Natural killer cell (primary cell): ENCODE measurements around the gene GPR18. TPM values are rescaled to one million over a fixed set of nuclear protein-coding genes. Genes with fewer than 3 reads are reported as not detected.
A peak's percentile ranks its signal among the peaks of the same experiment; 100 is the strongest.

Source experiments
- ATAC-seq, 3 donors: fragments of 150-1000 bp in 2 of 3; fragments of 200-7000 bp in 1 of 3; cut with Tn5 transposase; 1 replicate in 1 of 3; 2 replicates in 2 of 3; pipeline ENCODE4 v1.10.0; 2021; ENCODE audit warnings: mild to moderate bottlenecking in 2 of 3, moderate library complexity in 2 of 3
- DNase-seq, 2 donors: peaks; one replicate each; pipeline versions ENCODE4 v3.0.0 to v3.0.0-alpha.2; 2013 to 2021; ENCODE audit warnings: mixed read lengths in 1 of 2
- H3K27ac ChIP-seq: one replicate; pipeline ENCODE4 v1.5.1; 2013; ENCODE audit warnings: mild to moderate bottlenecking, low read length
- H3K27me3 ChIP-seq: one replicate; pipeline ENCODE4 v1.6.1; 2013; ENCODE audit warnings: low read length; ENCODE audit not compliant: control insufficient read depth, insufficient read depth
- H3K36me3 ChIP-seq: one replicate; pipeline ENCODE4 v1.6.1; 2013; ENCODE audit warnings: low read length; ENCODE audit not compliant: control insufficient read depth, insufficient read depth
- H3K4me1 ChIP-seq: one replicate; pipeline ENCODE4 v1.6.1; 2013; ENCODE audit warnings: low read length; ENCODE audit not compliant: control insufficient read depth, insufficient read depth
- H3K4me3 ChIP-seq: one replicate; pipeline ENCODE4 v1.5.1; 2013; ENCODE audit warnings: low read length
- H3K9me3 ChIP-seq: one replicate; pipeline ENCODE4 v1.6.1; 2013; ENCODE audit warnings: low read length; ENCODE audit not compliant: control insufficient read depth, insufficient read depth
- H3K27ac Mint-ChIP-seq, 2 donors: one replicate each; pipeline ENCODE4 v1.8.0; 2022; ENCODE audit warnings: mild to moderate bottlenecking in 2 of 2, mixed read lengths in 2 of 2, moderate library complexity in 1 of 2
- H3K27me3 Mint-ChIP-seq, 2 donors: one replicate each; pipeline ENCODE4 v1.8.0; 2022; ENCODE audit warnings: low read depth in 2 of 2, mixed read lengths in 2 of 2
- H3K36me3 Mint-ChIP-seq: one replicate; pipeline ENCODE4 v1.8.0; 2022; ENCODE audit warnings: mixed read lengths
- H3K4me1 Mint-ChIP-seq, 2 donors: one replicate each; pipeline ENCODE4 v1.8.0; 2022; ENCODE audit warnings: mixed read lengths in 2 of 2
- H3K4me3 Mint-ChIP-seq: one replicate; pipeline ENCODE4 v1.8.0; 2022; ENCODE audit warnings: mild to moderate bottlenecking, moderate library complexity, mixed read lengths
- H3K9me3 Mint-ChIP-seq, 2 donors: one replicate each; pipeline ENCODE4 v1.8.0; 2022; ENCODE audit warnings: mixed read lengths in 2 of 2
- WGBS: methylation state at CpG from one replicate; pipeline ENCODE4 v1.1.7; 2013; ENCODE audit warnings: missing lambda C conversion rate; ENCODE audit not compliant: insufficient coverage; 5-methylcytosine and 5-hydroxymethylcytosine counted together
- intact Hi-C: fragments of 100-400 bp; cut with micrococcal nuclease; formaldehyde crosslinking; loops from one replicate; pipeline ENCODE4 v1.14.2; 2022
- total RNA-seq, 4 donors: library from RNA; stranded (reverse); fragments of 120-200 nt in 1 of 4; gene quantifications; one replicate each; pipeline versions ENCODE4 v1.2.3 to v1.2.4, GENCODE V29; 2013 to 2022
- TF ChIP-seq, protein P1 (sequence below): fragments of 200-600 bp; IDR thresholded peaks from one replicate; pipeline ENCODE4 v1.8.0; 2022; ENCODE audit warnings: antibody characterized with exemption

The GPR18 gene
- total RNA-seq, 3 donors from 2014 or later (not counting 1 experiment from before 2014, with no cell fraction given): 11.4 to 41.7 (median 25.5) TPM

- Histone ChIP-seq H3K4me3 (no peak overlapping the region), H3K27ac (peak overlapping the region; percentile 91), H3K27me3 (no peaks in the 10 kb centered on the region), H3K36me3 (peaks cover 13% of the 10 kb centered on the region), H3K4me1 (peaks cover 24% of the 10 kb centered on the region), H3K9me3 (no peaks in the 10 kb centered on the region)
- Mint-ChIP-seq H3K27ac (peak overlapping the region; percentile 87 to 97), H3K36me3 (peaks cover 4% of the 10 kb centered on the region), H3K4me3 (peak overlapping the region; percentile 69), H3K27me3 (no peaks in the 10 kb centered on the region), H3K9me3 (no peaks in the 10 kb centered on the region), H3K4me1 (peaks cover 55 to 56% of the 10 kb centered on the region in 2 donors)
- intact Hi-C loops: loop anchor here (10.0 kb wide), 1 partner anchor 235 kb away; no protein-coding TSS in a partner anchor
- ATAC-seq: no peak
- DNase-seq: no peak
- TF ChIP-seq, protein P1, sequence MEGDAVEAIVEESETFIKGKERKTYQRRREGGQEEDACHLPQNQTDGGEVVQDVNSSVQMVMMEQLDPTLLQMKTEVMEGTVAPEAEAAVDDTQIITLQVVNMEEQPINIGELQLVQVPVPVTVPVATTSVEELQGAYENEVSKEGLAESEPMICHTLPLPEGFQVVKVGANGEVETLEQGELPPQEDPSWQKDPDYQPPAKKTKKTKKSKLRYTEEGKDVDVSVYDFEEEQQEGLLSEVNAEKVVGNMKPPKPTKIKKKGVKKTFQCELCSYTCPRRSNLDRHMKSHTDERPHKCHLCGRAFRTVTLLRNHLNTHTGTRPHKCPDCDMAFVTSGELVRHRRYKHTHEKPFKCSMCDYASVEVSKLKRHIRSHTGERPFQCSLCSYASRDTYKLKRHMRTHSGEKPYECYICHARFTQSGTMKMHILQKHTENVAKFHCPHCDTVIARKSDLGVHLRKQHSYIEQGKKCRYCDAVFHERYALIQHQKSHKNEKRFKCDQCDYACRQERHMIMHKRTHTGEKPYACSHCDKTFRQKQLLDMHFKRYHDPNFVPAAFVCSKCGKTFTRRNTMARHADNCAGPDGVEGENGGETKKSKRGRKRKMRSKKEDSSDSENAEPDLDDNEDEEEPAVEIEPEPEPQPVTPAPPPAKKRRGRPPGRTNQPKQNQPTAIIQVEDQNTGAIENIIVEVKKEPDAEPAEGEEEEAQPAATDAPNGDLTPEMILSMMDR: no peak
- WGBS: 95% methylated on average over 5 of the region's 5 CpGs
Measured at GRCh38 chr13:99260216-99260615, 2.0 kb upstream of the GPR18 start.

DNA sequence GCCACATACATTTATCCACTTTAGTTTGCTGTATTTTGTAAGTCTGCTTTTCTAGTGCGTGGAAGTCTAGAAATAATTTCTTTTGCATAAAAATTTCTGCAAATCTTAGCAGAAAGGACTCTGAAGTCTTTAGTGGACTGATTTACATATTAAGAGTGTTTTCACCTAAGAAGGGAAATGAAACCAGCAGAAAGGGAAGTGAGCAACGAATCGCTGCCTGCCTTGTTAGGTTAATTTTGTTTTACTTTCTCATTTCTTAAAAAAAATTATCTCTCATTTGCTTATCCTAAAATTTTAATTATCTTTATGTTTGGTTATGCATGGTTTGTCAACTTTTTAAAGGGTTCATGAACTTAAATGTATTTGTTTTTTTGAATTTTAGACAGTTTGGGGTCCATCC lies 767 bp upstream of the GPR18 start:
- H3K27me3 ChIP-seq: no peaks in the 10 kb centered on the region
- Mint-ChIP-seq H3K27me3 (no peaks in the 10 kb centered on the region), H3K36me3 (peaks cover 13% of the 10 kb centered on the region), H3K27ac (peak overlapping the region; percentile 87 to 97), H3K4me3 (peak overlapping the region; percentile 90), H3K9me3 (no peaks in the 10 kb centered on the region), H3K4me1 (peaks cover 54 to 66% of the 10 kb centered on the region in 2 donors)
- intact Hi-C loops: loop anchor here (1.0 to 2.0 kb wide), 3 partner anchors 40 to 82 kb away; no protein-coding TSS in a partner anchor
- H3K27ac ChIP-seq: peak overlapping the region; percentile 91
- DNase-seq: peak in 1 of 2 donors; percentile 75
- H3K4me3 ChIP-seq: peak overlapping the region; percentile 78
- 0% methylated on average over 1 of the region's 3 CpGs for WGBS
- TF ChIP-seq, protein P1: no peak
- H3K9me3 ChIP-seq: no peaks in the 10 kb centered on the region
- peaks cover 20% of the 10 kb centered on the region for H3K4me1 ChIP-seq
- peaks cover 23% of the 10 kb centered on the region for H3K36me3 ChIP-seq
- ATAC-seq: peak; percentile 59 to 70 (median 63)

GRCh38 chr13:99257291-99257690 lies 888 bp downstream of the GPR18 start:
- Histone ChIP-seq H3K27ac (peak overlapping the region; percentile 78), H3K27me3 (no peaks in the 10 kb centered on the region), H3K9me3 (no peaks in the 10 kb centered on the region), H3K36me3 (peaks cover 27% of the 10 kb centered on the region), H3K4me3 (peak overlapping the region; percentile 78), H3K4me1 (peaks cover 18% of the 10 kb centered on the region)
- Mint-ChIP-seq H3K4me1 (peaks cover 46 to 60% of the 10 kb centered on the region in 2 donors), H3K4me3 (peak overlapping the region; percentile 93), H3K27me3 (no peaks in the 10 kb centered on the region), H3K27ac (peak overlapping the region; percentile 87 to 97), H3K9me3 (no peaks in the 10 kb centered on the region), H3K36me3 (peaks cover 13% of the 10 kb centered on the region)
- DNase-seq: no peak
- no CpG with 5 or more reads among the region's 2 CpGs for WGBS
- ATAC-seq: no peak
- TF ChIP-seq, protein P1: no peak
- intact Hi-C loops: no loop called here

- H3K4me3 Mint-ChIP-seq: peak overlapping the region; percentile 81
- no peaks in the 10 kb centered on the region for H3K9me3 Mint-ChIP-seq
- intact Hi-C loops: no loop called here
- WGBS: 0% methylated on average over 1 of the region's 3 CpGs
- H3K27me3 Mint-ChIP-seq: no peaks in the 10 kb centered on the region
- Histone ChIP-seq H3K4me1 (peaks cover 18% of the 10 kb centered on the region), H3K4me3 (peak overlapping the region; percentile 78), H3K36me3 (peaks cover 26% of the 10 kb centered on the region), H3K27me3 (no peaks in the 10 kb centered on the region), H3K27ac (peak overlapping the region; percentile 78), H3K9me3 (no peaks in the 10 kb centered on the region)
- DNase-seq (peak in 1 of 2 donors; percentile 57), ATAC-seq (peak in 1 of 3 donors; percentile 44)
- peak overlapping the region; percentile 87 to 97 for H3K27ac Mint-ChIP-seq
- peaks cover 52 to 66% of the 10 kb centered on the region in 2 donors for H3K4me1 Mint-ChIP-seq
- TF ChIP-seq, protein P1: no peak
- peaks cover 13% of the 10 kb centered on the region for H3K36me3 Mint-ChIP-seq
Measured at GRCh38 chr13:99256709-99257108, 1.5 kb downstream of the GPR18 start.
